ENCODE measurements around the gene ESRRA. TPM values are rescaled to one million over a fixed set of nuclear protein-coding genes. Genes with fewer than 3 reads are reported as not detected.
A peak's percentile ranks its signal among the peaks of the same experiment; 100 is the strongest.

The ESRRA gene
- total and polyA plus RNA-seq, 9 of the 15 experiments (the other 6 are each of a cell fraction or from before 2014, with no cell fraction given): 0.27 to 89.7 (median 23.7) TPM

GRCh38 chr11:64355078-64355940 lies 50.0 kb downstream of the ESRRA start (continued):
- no peak for TF ChIP-seq ZNF778 (CRISPR knock-in tag; IDR thresholded peaks at IDR 0.05)
- no peak for TF ChIP-seq CHAMP1 (IDR thresholded peaks at IDR 0.05)
- no peak for TF ChIP-seq CLOCK (CRISPR knock-in tag; IDR thresholded peaks at IDR 0.05; ENCODE audit: borderline replicate concordance)
- no peak for TF ChIP-seq CREB5 (CRISPR knock-in tag; IDR thresholded peaks at IDR 0.05)
- no peak for TF ChIP-seq BRF1 (IDR thresholded peaks at IDR 0.05; ENCODE audit: borderline replicate concordance, extremely low read depth, insufficient read length)
- no peak for TF ChIP-seq CEBPZ (IDR thresholded peaks at IDR 0.05; ENCODE audit: borderline replicate concordance, low read depth, low read length)
- TF ChIP-seq IFI16 (CRISPR knock-in tag; IDR thresholded peaks at IDR 0.05): no peak
- peak; percentile 28; the same call in 1 of the 2 replicates for TF ChIP-seq BHLHE40 (IDR thresholded peaks at IDR 0.05; ENCODE audit: low read length)
- no peak for TF ChIP-seq ZNF398 (CRISPR knock-in tag; IDR thresholded peaks at IDR 0.05)
- TF ChIP-seq ATF3 (IDR thresholded peaks at IDR 0.05): peak; percentile 90
- peak; percentile 81; the same call in 1 of the 2 replicates for TF ChIP-seq ATF3 (CRISPR knock-in tag; conservative IDR thresholded peaks at IDR 0.05)
- no peak for TF ChIP-seq RBM25 (IDR thresholded peaks at IDR 0.05; ENCODE audit: low read depth, low read length, severe bottlenecking)
